Prostate gland (tissue), 2 donors: ENCODE data around the gene TNFRSF1B.

ENCODE experiments used
- CTCF ChIP-seq, 4 experiments: fragments of 200-600 bp in 2 of 4; fragments of 450-650 bp in 2 of 4; sonication (generic) in 2 of 4; IDR thresholded peaks; 1 replicate in 3 of 4; 2 replicates in 1 of 4; pipeline ENCODE4 v1.5.1; 2016 to 2019; ENCODE audit warnings: antibody characterized with exemption in 4 of 4, mild to moderate bottlenecking in 2 of 4, moderate library complexity in 2 of 4
- POLR2A ChIP-seq: fragments of 450-650 bp; IDR thresholded peaks from one replicate; pipeline ENCODE4 v1.6.1; 2016; ENCODE audit warnings: antibody characterized with exemption, mild to moderate bottlenecking
- POLR2AphosphoS5 ChIP-seq: sonication (generic); formaldehyde crosslinking; IDR thresholded peaks from one replicate; pipeline ENCODE4 v1.6.1; 2017; ENCODE audit warnings: antibody characterized with exemption

- TF ChIP-seq CTCF (IDR thresholded peaks at IDR 0.05) (no peak), POLR2A (no peak), POLR2AphosphoS5 (no peak)
These were observed 21.8 kb upstream of the TNFRSF1B start for GRCh38 chr1:12144969-12145368.
